ENCODE results near the gene SLC6A20.

The SLC6A20 gene, protein sequence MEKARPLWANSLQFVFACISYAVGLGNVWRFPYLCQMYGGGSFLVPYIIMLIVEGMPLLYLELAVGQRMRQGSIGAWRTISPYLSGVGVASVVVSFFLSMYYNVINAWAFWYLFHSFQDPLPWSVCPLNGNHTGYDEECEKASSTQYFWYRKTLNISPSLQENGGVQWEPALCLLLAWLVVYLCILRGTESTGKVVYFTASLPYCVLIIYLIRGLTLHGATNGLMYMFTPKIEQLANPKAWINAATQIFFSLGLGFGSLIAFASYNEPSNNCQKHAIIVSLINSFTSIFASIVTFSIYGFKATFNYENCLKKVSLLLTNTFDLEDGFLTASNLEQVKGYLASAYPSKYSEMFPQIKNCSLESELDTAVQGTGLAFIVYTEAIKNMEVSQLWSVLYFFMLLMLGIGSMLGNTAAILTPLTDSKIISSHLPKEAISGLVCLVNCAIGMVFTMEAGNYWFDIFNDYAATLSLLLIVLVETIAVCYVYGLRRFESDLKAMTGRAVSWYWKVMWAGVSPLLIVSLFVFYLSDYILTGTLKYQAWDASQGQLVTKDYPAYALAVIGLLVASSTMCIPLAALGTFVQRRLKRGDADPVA

GRCh38 chr3:45795882-45796765 lies at the start of gene SLC6A20:
SLC6A20 (minus strand) TSS chr3:45796536; CDS start chr3:45796419, 117 bp downstream.
- no peak for DNase-seq

- no peak for DNase-seq
Observed at GRCh38 chr3:45844616-45845015, 48.3 kb upstream of the SLC6A20 start.

GRCh38 chr3:45842851-45843625 lies 46.7 kb upstream of the SLC6A20 start:
- no peak for DNase-seq

- peak; percentile 84 for DNase-seq
Observed at GRCh38 chr3:45841757-45842491, 45.6 kb upstream of the SLC6A20 start, which contains the start of gene LZTFL1. LZTFL1 (minus strand) TSS chr3:45842119; CDS start chr3:45841991, 128 bp downstream.

DNA sequence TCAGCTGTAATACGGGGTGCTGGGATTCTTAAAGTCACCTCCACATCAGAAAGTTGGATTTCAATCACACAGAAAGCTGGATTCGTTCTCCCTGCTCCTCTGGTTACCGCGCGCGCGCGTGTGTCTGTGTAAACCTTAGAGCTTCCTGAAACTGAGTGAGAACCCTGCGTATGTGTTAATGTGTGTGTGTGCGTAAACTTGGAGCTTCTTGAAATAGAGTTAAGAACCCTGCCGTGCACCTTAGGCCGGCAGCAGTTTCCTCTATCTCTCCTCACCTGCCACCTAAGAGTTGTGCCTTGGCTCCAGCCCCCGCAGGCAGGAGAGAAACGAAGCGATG lies 45.1 kb upstream of the SLC6A20 start:
- DNase-seq = no peak

- no peak for DNase-seq
Observed at GRCh38 chr3:45838466-45838865, 42.1 kb upstream of the SLC6A20 start.

GRCh38 chr3:45832699-45833098 lies 36.4 kb upstream of the SLC6A20 start:
- DNase-seq = no peak

DNA sequence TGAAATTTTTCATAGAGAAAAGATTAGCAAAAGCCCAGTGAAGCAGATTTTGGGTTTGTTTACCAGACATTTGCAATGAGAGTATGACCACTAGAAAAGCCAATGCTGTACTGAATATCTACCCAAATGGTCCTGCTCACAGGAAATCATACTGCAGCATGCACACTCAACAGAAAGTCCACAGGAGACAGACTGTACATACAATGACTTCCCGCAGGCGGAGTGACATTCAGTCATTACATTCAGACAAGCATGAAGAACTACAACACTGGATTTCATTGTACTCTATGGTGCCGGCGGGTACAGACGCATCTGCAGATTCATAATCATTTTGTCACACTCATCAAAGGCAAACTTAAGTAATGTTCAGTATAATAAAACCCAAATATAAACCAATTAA lies 33.8 kb upstream of the SLC6A20 start:
- no peak for DNase-seq

GRCh38 chr3:45826908-45827307 lies 30.6 kb upstream of the SLC6A20 start:
- DNase-seq = no peak

DNA sequence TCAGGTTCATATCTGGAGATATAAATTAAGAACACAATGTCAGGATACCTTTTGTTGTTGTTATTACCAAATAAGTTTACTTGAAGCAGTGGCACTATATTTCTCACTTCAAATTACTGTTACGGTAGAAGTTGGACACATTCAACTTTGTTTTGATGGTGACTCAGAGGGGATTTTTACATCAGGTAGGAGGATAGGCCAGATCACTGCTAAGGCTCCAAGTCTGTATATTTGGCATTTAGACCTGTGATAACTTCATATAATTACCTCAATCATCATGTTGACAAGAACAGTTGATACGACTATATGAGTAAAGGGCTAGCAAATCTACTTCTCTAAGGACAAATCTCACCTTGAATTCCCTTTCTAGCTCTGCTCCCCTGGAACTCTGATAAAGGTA lies 30.0 kb upstream of the SLC6A20 start:
- DNase-seq = no peak

GRCh38 chr3:45821127-45821526 lies 24.8 kb upstream of the SLC6A20 start:
- DNase-seq = no peak

DNA sequence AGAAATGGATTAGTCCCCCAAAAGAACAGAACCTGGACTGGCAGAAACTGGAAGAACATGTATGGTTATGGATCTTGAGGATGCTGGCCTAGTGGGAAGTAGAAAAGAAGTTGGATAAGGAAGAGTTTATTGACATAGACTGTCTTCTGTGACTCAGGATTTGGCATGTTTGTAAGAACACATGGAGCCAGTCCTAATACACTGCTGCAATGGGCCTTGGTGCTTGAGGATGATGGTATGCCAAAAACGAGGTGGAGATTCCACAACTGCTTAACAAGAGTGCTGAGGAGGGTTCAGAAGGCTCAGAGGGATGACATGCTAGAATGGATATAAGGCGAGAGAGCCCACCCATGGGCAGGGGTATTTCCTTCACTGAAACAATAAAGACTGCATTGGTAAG lies 23.2 kb upstream of the SLC6A20 start:
- no peak for DNase-seq

DNA sequence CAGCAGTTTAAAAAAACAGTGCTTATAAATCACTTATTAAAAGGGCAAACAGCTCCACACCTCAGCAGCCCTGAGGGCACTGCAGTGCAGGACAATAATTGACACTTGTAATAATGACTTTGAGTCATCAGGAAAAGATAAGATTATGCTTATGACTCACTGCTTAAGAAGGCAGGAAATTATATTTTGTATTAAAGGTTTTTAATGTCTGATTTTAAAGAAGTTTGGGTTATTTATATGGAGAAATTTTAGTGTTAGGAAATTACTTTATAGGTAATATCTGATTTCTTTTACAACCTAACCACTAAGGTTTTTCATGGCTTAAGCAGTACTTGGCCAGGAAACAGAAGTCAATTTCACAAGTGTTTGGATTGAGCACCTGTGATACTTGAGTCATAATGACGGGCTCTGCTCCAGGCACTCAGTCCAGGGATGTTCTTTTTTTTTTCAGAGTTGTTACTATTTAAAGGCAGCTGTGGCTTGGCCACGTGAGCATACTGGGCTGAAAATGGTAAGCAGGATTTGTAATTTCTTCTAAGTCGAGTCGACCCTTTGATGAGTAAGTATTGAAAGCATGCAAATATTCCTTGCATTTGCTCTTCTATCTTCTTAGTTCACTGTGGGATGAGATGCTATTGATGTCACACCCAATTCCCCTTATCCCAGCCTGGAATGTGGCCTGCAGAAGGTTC lies 21.6 kb upstream of the SLC6A20 start:
- DNase-seq = no peak

DNA sequence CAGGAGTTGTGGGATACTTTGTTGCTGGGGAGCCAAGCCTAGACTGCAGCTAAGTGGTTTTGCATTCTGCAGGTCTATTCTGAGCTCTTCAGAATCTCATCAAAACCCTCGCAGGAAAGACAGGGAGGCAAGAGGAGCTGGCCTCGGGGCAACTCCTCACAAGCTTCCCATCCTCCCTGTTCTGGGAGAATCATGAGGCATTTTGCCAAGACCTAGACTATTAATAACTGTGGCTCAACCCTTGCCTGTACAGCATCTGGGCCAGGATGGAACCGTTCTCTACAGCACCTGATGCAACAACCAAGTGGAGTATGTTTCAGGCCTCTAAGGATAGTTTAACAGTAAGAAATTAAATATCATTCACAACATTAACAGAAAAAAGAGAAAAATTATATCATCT lies 20.2 kb upstream of the SLC6A20 start:
- DNase-seq = no peak

DNA sequence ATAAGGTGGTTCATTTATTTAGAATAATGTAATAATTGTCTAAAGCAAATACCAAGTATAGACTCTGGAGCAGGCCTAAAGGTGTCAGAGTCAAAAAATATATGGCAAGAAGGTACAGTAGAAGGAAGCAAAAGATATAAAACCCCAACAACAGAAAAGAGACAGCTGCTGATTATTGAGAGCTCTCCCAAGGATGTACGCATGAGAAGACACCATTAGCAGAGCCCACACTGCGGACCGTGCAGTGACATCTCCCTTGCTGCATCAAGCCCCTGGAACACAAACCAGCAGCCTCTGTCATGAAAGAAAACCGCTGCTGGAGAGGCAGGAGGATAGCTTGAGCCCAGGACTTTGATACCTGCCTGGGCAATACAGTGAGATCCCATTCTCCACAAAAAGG lies 18.0 kb upstream of the SLC6A20 start:
- DNase-seq = no peak

DNA sequence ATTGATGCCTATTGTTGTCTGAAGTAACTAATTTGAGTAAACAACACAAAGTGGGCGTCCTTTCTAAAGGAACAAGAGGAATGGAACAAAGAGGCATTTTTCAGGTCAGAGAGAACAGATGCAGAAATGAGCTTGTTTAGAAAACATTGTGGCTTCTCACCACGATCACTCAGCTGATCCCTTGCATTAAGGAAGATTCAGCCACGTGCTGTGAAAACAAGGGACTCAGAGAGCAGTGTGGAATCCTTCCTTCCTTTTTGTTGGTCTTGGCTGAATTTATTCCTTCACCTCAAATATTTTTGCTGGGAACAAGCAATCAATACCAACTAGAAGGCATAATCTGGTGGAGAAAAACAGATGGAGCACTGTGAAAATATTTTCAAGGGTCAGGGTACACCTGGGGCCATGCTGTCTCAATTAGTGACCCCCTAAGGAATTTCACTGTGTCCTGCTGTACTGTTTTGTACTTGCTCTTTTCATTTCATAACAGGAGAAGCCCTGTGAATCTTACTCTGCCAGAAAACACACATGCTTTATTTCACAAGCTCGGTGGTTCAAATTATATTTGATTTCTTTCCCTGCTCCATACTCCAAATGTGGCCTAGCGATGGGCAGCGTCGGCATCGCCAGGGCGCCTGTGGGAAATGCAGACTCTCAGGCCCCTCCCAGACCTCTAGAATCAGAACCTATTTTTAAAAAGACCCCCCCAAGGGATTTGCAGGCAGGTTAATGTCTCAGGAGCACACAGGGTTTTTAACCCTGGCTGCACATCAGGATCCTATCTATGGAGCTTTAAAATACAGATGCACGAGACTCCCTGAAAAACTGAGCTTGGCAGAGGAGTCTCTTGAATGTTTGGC lies 11.6 kb upstream of the SLC6A20 start:
- DNase-seq = no peak

- DNase-seq = no peak
Observed at GRCh38 chr3:45807133-45807532, 10.8 kb upstream of the SLC6A20 start.

DNA sequence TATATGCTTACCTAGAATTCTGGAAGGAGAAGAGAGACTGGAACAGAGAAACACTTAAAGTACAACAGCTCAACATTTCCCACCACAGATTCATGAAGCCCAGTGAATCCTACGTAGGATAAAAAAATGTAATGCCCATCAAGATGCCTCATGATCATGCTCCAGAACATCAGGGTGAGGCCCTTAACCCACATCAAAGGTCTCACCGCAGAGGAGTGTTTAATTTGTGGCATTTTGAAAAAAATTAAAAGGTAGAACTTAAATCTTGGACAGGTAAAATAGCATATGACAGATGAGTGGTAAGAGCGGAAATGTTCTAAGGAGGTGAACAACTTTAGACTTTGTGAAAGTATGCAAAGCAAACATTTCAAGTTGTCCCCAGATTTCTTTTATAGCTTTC lies 9.7 kb upstream of the SLC6A20 start:
- no peak for DNase-seq

DNA sequence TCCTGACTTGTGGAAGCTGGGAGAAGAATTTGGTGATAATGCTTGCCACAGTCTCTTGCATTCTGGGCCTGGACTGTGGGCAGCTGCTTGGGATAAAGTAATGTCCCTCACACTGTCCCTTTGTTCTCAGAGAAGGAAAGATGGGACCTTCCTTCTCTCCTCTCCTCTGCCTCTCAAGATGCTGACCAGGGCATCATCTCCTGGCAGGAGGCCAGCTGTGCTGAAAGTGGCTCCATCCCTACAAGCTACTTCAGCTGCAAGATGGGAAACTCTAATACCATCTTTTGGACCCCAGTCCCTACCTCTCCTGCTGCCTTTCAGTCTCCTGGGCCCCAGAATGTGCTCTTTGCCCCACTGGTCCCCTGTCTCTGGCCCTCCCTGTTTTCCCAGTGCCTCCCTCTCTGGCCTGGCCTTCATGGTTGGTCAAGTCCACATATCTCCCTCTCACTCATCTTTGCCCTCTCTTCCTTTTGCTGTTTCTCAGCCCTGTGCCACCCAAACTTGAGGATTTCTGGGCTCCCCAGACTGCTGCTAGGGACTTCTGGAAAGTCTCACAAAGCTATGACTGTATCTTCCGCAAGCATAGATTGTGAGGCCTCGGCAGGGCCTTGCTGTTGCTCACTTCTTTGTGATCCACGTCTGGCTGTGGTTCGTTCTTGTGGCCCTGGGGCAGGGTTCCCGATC lies 7.1 kb upstream of the SLC6A20 start:
- DNase-seq = no peak

DNA sequence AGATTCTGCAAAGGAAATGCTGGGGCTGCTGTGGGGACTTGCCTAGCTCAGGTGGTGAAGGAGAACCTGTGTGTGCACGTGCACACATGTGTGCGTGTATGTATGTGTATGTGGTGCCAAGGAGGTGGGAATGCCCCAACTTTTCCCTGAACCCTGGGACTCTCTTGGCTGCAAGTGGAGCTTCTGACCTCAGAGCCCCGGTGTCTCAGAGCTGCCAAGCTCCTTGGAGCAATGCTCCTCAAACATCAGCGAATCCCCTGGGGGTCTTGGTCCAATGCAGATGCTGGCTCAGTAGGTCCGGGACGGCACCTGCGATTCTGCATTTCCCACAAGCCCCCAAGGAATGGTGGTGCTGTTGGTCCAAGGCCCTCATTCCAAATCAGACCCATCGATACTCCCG lies 5.8 kb upstream of the SLC6A20 start:
- no peak for DNase-seq

Measured in activated gamma-delta T cell treated with Interleukin-2 at 50 U/mL for 16 hours (primary cell).